HG02678 (cell line): ENCODE data around the gene FRMD1.

Source experiments
- ATAC-seq: cut with Tn5 transposase; IDR thresholded peaks from one replicate; pipeline ENCODE4 v1.9.1; 2021; ENCODE audit warnings: mild to moderate bottlenecking, moderate library complexity; ENCODE audit not compliant: unreplicated experiment

Gene FRMD1

GRCh38 chr6:168044521-168045130, 34.4 kb downstream of the FRMD1 start:
- no peak for ATAC-seq

GRCh38 chr6:168043848-168044415, 35.1 kb downstream of the FRMD1 start:
- no peak for ATAC-seq

GRCh38 chr6:168043193-168043847, 35.7 kb downstream of the FRMD1 start:
- no peak for ATAC-seq

GRCh38 chr6:168042426-168043192, 36.4 kb downstream of the FRMD1 start:
- ATAC-seq = no peak

- ATAC-seq = no peak
Observed at GRCh38 chr6:168041928-168042327, 37.1 kb downstream of the FRMD1 start.

- no peak for ATAC-seq
Observed at GRCh38 chr6:168040856-168041496, 38.0 kb downstream of the FRMD1 start.

- no peak for ATAC-seq
Observed at GRCh38 chr6:168039849-168040248, 39.2 kb downstream of the FRMD1 start.

GRCh38 chr6:168039301-168039700, 39.7 kb downstream of the FRMD1 start:
- ATAC-seq = no peak

- no peak for ATAC-seq
Observed at GRCh38 chr6:168038576-168039140, 40.4 kb downstream of the FRMD1 start.

GRCh38 chr6:168037856-168038255, 41.2 kb downstream of the FRMD1 start:
- ATAC-seq = no peak

- no peak for ATAC-seq
Observed at GRCh38 chr6:168037242-168037641, 41.8 kb downstream of the FRMD1 start.

- no peak for ATAC-seq
Observed at GRCh38 chr6:168035661-168036545, 43.1 kb downstream of the FRMD1 start.

- no peak for ATAC-seq
Observed at GRCh38 chr6:168035098-168035660, 43.8 kb downstream of the FRMD1 start.

GRCh38 chr6:168034537-168034936, 44.5 kb downstream of the FRMD1 start:
- no peak for ATAC-seq

GRCh38 chr6:168033791-168034190, 45.2 kb downstream of the FRMD1 start:
- no peak for ATAC-seq

- ATAC-seq = no peak
Observed at GRCh38 chr6:168032005-168032760, 46.8 kb downstream of the FRMD1 start.

- no peak for ATAC-seq
Observed at GRCh38 chr6:168031411-168031971, 47.5 kb downstream of the FRMD1 start.

- ATAC-seq = no peak
Observed at GRCh38 chr6:168030908-168031307, 48.1 kb downstream of the FRMD1 start.
